Measurements from ENCODE around the gene CHGA. TPM values are rescaled to one million over a fixed set of nuclear protein-coding genes. Genes with fewer than 3 reads are reported as not detected.
A peak's percentile ranks its signal among the peaks of the same experiment; 100 is the strongest.

Gene CHGA
- total and polyA plus RNA-seq, 7 donors: 0.99 to 55.4 (median 5.0) TPM

- no peaks in the 10 kb centered on the region for H3K9me3 ChIP-seq
- no peak overlapping the region for H3K4me3 ChIP-seq
- no peak for TF ChIP-seq EP300 (IDR thresholded peaks at IDR 0.05)
- TF ChIP-seq POLR2A (IDR thresholded peaks at IDR 0.05): no peak
- no peak for TF ChIP-seq POLR2AphosphoS5 (IDR thresholded peaks at IDR 0.05)
- no peak for TF ChIP-seq CTCF (IDR thresholded peaks at IDR 0.05)
- H3K4me1 ChIP-seq: peaks cover 0 to 15% (median 5%) of the 10 kb centered on the region in 4 donors
- intact Hi-C loops (cut with DNase I): no loop called here
- peaks cover 13 to 63% (median 28%) of the 10 kb centered on the region in 4 donors for H3K36me3 ChIP-seq
- no peaks in the 10 kb centered on the region for H3K27me3 ChIP-seq
- peak overlapping the region in 1 of 4 donors; percentile 50 for H3K27ac ChIP-seq
- WGBS, 2 donors: 92 to 94% methylated on average over 7 of the region's 7 CpGs
- no peak for DNase-seq
These were observed 27.2 kb downstream of the CHGA start for GRCh38 chr14:92950193-92950540.

GRCh38 chr14:92950773-92951172 is 27.8 kb downstream of the CHGA start:
- TF ChIP-seq POLR2A (IDR thresholded peaks at IDR 0.05) (no peak), POLR2AphosphoS5 (IDR thresholded peaks at IDR 0.05) (no peak), CTCF (IDR thresholded peaks at IDR 0.05) (no peak), EP300 (IDR thresholded peaks at IDR 0.05) (no peak)
- Histone ChIP-seq H3K9me3 (no peaks in the 10 kb centered on the region), H3K27me3 (no peaks in the 10 kb centered on the region), H3K4me3 (no peak overlapping the region), H3K27ac (peak overlapping the region in 1 of 4 donors; percentile 50), H3K4me1 (peaks cover 0 to 15% (median 5%) of the 10 kb centered on the region in 4 donors), H3K36me3 (peaks cover 7 to 57% (median 22%) of the 10 kb centered on the region in 4 donors)
- DNase-seq: no peak
- intact Hi-C loops (cut with DNase I): no loop called here
- WGBS, 2 donors: 88 to 96% methylated on average over 6 of the region's 6 CpGs

DNA sequence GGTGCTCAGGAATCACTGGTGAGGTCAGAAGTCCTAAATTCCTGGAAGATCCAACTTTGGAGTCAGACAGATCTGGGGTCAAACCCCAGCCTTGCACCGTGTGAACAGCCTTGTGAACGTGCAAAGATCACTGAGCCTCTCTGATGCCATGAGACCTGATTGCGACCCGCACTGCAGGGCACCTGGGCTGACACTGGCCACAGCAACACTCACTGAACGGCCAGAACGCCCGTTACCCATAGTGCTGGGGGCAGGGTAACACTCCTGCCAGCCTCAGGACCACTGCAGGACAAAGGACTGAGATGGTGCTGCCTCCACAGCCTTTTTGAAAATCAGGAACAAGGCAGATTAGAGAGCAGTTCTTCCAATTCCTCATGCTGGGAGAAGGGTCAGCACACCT is 28.3 kb downstream of the CHGA start:
- Histone ChIP-seq H3K4me3 (no peak overlapping the region), H3K27ac (no peak overlapping the region), H3K4me1 (peaks cover 0 to 15% (median 5%) of the 10 kb centered on the region in 4 donors), H3K9me3 (no peaks in the 10 kb centered on the region), H3K36me3 (peaks cover 6 to 52% (median 18%) of the 10 kb centered on the region in 4 donors), H3K27me3 (no peaks in the 10 kb centered on the region)
- intact Hi-C loops (cut with DNase I): no loop called here
- no peak for TF ChIP-seq EP300 (IDR thresholded peaks at IDR 0.05)
- TF ChIP-seq POLR2A (IDR thresholded peaks at IDR 0.05): no peak
- no peak for TF ChIP-seq CTCF (IDR thresholded peaks at IDR 0.05)
- no peak for TF ChIP-seq POLR2AphosphoS5 (IDR thresholded peaks at IDR 0.05)
- DNase-seq: no peak
- 96% methylated on average over 7 of the region's 7 CpGs for WGBS, 2 donors

DNA sequence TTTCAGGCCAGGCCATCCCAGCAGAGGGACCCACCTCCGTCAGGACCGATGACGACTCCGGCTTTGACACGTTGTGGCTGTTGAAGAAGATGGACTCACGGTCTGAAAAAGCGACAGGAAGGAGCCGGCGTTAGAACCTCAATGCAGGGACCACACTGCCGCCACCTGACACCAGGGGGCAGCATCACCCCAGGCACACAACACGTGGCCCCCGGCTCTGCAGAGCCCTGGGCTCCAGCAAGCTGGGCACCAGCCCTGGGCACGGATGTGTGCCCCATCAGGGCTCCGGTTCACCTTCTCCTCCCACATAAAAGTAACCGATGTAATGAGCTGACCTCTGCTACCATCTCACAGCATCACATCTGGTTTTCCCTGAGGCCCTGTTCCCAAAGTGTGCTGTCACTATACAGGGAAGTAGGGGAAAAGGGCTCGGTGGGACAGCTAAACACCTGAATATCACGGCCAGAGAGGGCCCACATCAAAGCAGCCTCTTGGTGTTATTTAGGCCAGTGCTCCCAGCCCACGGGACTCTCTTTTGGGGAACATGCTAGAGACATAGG is 29.0 kb downstream of the CHGA start:
- Histone ChIP-seq H3K27me3 (no peaks in the 10 kb centered on the region), H3K4me3 (no peak overlapping the region), H3K9me3 (no peaks in the 10 kb centered on the region), H3K36me3 (peaks cover 8 to 52% (median 20%) of the 10 kb centered on the region in 4 donors), H3K27ac (peak overlapping the region; percentile 21 to 41 (median 28)), H3K4me1 (peaks cover 0 to 11% (median 5%) of the 10 kb centered on the region in 4 donors)
- TF ChIP-seq POLR2A (IDR thresholded peaks at IDR 0.05): no peak
- peak; percentile 89 to 98 (median 92) for TF ChIP-seq CTCF (IDR thresholded peaks at IDR 0.05)
- intact Hi-C loops (cut with DNase I): loop anchor here (1.0 kb wide), 1 partner anchor 187 kb away; no protein-coding TSS in a partner anchor
- DNase-seq: peak; percentile 87
- WGBS, 2 donors: 17 to 22% methylated on average over 18 of the region's 18 CpGs
